Activated CD4-positive, CD25-positive, alpha-beta regulatory T cell treated with anti-CD3 and anti-CD28 coated beads, Interleukin-2, amount 50 U/mL, for 72 hours (primary cell): ENCODE measurements around the gene TRMT1.

ENCODE experiments used
- DNase-seq: peaks from one replicate; pipeline ENCODE4 v3.0.0; 2021

Gene TRMT1

GRCh38 chr19:13069415-13070359 is 46.9 kb downstream of the TRMT1 start:
- no peak for DNase-seq

GRCh38 chr19:13068085-13068846 is 48.3 kb downstream of the TRMT1 start:
- no peak for DNase-seq

- DNase-seq, result no peak
These were observed 49.4 kb downstream of the TRMT1 start for GRCh38 chr19:13066933-13067807.

- no peak for DNase-seq
These were observed 50.3 kb downstream of the TRMT1 start for GRCh38 chr19:13066226-13066625.

GRCh38 chr19:13064092-13064489 is 52.4 kb downstream of the TRMT1 start:
- no peak for DNase-seq

- DNase-seq, result no peak
These were observed 53.0 kb downstream of the TRMT1 start for GRCh38 chr19:13063461-13064091.

- DNase-seq, result no peak
These were observed 54.2 kb downstream of the TRMT1 start for GRCh38 chr19:13062317-13062716.

- peak; percentile 87 for DNase-seq
These were observed 55.3 kb downstream of the TRMT1 start for GRCh38 chr19:13060964-13061927.

- no peak for DNase-seq
These were observed 56.1 kb downstream of the TRMT1 start for GRCh38 chr19:13060233-13060963.

- DNase-seq, result no peak
These were observed 57.4 kb downstream of the TRMT1 start for GRCh38 chr19:13058951-13059660.

GRCh38 chr19:13057744-13058143 is 58.8 kb downstream of the TRMT1 start:
- DNase-seq, result no peak

GRCh38 chr19:13057147-13057572 is 59.4 kb downstream of the TRMT1 start:
- no peak for DNase-seq

GRCh38 chr19:13056052-13056660 is 60.4 kb downstream of the TRMT1 start:
- DNase-seq, result no peak

GRCh38 chr19:13055213-13056051 is 61.1 kb downstream of the TRMT1 start:
- DNase-seq, result no peak
